ENCODE results near the gene GYG2.
A peak's percentile ranks its signal among the peaks of the same experiment; 100 is the strongest.

Gene GYG2

DNA sequence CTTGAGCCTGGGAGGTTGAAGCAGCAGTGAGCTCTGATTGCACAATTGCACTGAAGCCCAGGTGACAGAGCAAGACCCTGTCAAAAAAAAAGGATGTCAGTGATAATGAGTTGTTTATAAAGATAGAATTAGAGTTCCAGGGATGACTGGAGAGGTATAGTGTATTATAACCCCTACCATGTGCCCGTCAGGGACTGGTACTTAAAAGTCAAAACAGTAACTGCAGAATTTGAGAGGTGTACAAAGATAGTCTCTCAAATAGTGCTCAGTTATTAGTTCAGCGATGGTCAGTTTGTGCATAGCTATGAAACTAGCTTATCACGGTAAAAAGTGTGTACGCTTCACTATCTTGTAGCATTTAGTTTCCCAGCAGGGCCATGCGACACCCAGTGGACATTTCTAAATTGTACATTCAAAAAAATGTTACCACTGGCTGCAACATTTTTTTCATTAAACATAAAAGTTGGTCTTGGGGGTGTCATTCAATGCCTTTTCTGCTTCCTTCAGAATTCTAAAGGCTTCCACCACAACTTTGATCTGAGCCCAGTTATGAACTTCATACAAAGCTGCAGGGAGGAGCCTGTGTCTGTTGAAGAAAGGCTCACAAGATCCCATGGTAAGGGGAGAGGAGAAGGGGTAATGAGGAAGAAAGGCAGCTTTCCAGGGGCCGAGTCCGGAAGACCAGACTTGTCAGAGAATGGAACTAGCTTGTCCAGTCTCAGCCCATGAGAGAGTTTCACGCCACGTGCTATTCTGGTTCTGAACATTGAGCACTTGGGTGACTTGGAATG, 9.2 kb upstream of the GYG2 start:
- 0 out of 3 replicates have a peak, but pooled peaks have one; percentile 25 for ATAC-seq (ENCODE audit: low read depth)
- H3K27me3 ChIP-seq (ENCODE audit: insufficient read depth, poor library complexity, severe bottlenecking) = no peaks in the 10 kb centered on the region
- no peak overlapping the region for H3K27ac ChIP-seq (ENCODE audit: poor library complexity, severe bottlenecking)
- no peaks in the 10 kb centered on the region for H3K9me3 ChIP-seq (ENCODE audit: severe bottlenecking)
- no peak overlapping the region for H3K4me3 ChIP-seq (ENCODE audit: severe bottlenecking)
- DNase-seq (ENCODE audit: low spot score) = no peak
- no peaks in the 10 kb centered on the region for H3K36me3 ChIP-seq (ENCODE audit: low read depth)
- TF ChIP-seq, protein P1, sequence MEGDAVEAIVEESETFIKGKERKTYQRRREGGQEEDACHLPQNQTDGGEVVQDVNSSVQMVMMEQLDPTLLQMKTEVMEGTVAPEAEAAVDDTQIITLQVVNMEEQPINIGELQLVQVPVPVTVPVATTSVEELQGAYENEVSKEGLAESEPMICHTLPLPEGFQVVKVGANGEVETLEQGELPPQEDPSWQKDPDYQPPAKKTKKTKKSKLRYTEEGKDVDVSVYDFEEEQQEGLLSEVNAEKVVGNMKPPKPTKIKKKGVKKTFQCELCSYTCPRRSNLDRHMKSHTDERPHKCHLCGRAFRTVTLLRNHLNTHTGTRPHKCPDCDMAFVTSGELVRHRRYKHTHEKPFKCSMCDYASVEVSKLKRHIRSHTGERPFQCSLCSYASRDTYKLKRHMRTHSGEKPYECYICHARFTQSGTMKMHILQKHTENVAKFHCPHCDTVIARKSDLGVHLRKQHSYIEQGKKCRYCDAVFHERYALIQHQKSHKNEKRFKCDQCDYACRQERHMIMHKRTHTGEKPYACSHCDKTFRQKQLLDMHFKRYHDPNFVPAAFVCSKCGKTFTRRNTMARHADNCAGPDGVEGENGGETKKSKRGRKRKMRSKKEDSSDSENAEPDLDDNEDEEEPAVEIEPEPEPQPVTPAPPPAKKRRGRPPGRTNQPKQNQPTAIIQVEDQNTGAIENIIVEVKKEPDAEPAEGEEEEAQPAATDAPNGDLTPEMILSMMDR (IDR thresholded peaks at IDR 0.05; ENCODE audit: poor library complexity, severe bottlenecking) = peak; percentile 62
- no peaks in the 10 kb centered on the region for H3K4me1 ChIP-seq (ENCODE audit: insufficient read depth, poor library complexity, severe bottlenecking)

DNA sequence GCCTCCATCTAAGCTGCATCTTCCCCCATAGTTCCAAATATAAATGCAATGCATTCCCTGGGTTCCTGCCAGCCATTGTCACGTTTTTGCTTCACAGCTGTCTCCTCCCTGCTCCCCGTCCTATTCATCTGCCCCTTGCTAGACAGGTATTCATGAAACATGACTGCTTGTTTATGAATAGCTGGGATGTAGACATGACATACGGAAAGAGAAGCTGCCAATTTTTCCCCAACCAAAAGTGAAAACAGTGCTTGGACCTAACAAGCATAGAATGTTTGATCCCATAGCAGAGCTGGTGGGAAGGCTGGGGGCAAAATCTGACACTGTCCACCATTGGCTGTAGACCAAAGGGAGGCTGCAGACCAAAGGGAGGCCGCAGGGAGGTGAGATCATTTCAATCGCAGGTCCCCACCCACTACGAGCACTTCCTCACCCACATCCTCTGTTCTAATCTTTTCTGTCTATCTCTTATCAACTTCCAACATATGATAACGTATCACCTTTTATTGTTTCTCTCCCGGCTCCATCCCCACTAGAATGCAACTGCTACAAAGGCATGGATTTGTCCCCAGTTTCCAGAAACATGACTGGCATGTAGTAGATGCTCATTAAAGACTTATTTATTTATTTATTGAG, 8.5 kb upstream of the GYG2 start:
- DNase-seq (ENCODE audit: low spot score) (no peak), ATAC-seq (ENCODE audit: low read depth) (no peak)
- no peaks in the 10 kb centered on the region for H3K27me3 ChIP-seq (ENCODE audit: insufficient read depth, poor library complexity, severe bottlenecking)
- no peak overlapping the region for H3K27ac ChIP-seq (ENCODE audit: poor library complexity, severe bottlenecking)
- TF ChIP-seq, protein P1 (IDR thresholded peaks at IDR 0.05; ENCODE audit: poor library complexity, severe bottlenecking) = no peak
- H3K4me1 ChIP-seq (ENCODE audit: insufficient read depth, poor library complexity, severe bottlenecking) = no peaks in the 10 kb centered on the region
- no peak overlapping the region for H3K4me3 ChIP-seq (ENCODE audit: severe bottlenecking)
- H3K9me3 ChIP-seq (ENCODE audit: severe bottlenecking) = no peaks in the 10 kb centered on the region
- no peaks in the 10 kb centered on the region for H3K36me3 ChIP-seq (ENCODE audit: low read depth)

DNA sequence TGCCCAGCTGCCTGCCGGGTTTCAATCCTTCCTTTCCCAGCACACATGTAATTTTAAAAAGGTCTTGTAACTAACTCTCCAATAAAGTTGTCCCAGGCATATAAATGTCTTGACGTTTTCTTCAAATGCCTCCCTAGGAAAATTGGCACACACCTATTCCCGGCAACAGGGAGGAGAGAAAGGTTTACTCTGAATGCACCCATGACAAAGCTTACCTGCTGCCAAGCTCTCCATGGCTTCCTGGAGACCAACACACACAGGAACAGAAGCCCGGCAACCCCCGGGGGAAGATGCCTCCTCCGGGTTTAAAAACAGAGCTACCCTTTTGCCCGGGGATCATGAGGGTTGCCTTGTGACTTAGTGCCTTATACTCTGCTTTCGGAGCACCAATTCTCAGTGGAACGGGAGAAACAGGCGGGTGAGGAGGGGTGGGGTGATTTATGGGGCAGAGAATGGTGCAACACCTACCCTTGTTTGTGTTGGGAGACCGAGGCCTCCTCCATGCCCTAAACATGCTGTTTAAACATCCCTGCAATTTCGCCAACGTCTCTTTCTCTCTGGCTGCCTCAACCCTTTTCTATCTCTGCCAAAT, 4.8 kb upstream of the GYG2 start:
- H3K27ac ChIP-seq (ENCODE audit: poor library complexity, severe bottlenecking) = no peak overlapping the region
- no peaks in the 10 kb centered on the region for H3K4me1 ChIP-seq (ENCODE audit: insufficient read depth, poor library complexity, severe bottlenecking)
- TF ChIP-seq, protein P1 (IDR thresholded peaks at IDR 0.05; ENCODE audit: poor library complexity, severe bottlenecking) = no peak
- no peaks in the 10 kb centered on the region for H3K36me3 ChIP-seq (ENCODE audit: low read depth)
- no peak for ATAC-seq (ENCODE audit: low read depth)
- H3K4me3 ChIP-seq (ENCODE audit: severe bottlenecking) = no peak overlapping the region
- no peaks in the 10 kb centered on the region for H3K27me3 ChIP-seq (ENCODE audit: insufficient read depth, poor library complexity, severe bottlenecking)
- DNase-seq (ENCODE audit: low spot score) = no peak
- no peaks in the 10 kb centered on the region for H3K9me3 ChIP-seq (ENCODE audit: severe bottlenecking)

DNA sequence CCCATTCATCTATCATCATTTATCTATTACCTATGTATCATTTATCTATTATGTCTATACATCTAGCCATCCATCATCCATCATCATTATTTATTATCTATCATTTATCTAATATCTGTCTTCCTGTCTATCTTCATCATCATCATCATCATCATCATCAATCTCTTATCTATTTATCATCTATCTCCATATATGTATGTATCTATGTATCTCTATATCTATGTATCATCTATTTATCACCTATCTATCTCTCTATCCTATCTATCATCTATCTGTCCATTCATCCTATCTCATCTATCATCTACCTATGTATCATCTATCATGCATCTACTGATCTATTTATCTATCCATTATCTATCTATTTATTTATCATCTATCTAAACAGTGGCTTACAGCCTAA, 3.8 kb upstream of the GYG2 start:
- ATAC-seq (ENCODE audit: low read depth) (no peak), DNase-seq (ENCODE audit: low spot score) (no peak)
- no peaks in the 10 kb centered on the region for H3K27me3 ChIP-seq (ENCODE audit: insufficient read depth, poor library complexity, severe bottlenecking)
- no peaks in the 10 kb centered on the region for H3K9me3 ChIP-seq (ENCODE audit: severe bottlenecking)
- no peaks in the 10 kb centered on the region for H3K36me3 ChIP-seq (ENCODE audit: low read depth)
- no peak overlapping the region for H3K27ac ChIP-seq (ENCODE audit: poor library complexity, severe bottlenecking)
- no peaks in the 10 kb centered on the region for H3K4me1 ChIP-seq (ENCODE audit: insufficient read depth, poor library complexity, severe bottlenecking)
- TF ChIP-seq, protein P1 (IDR thresholded peaks at IDR 0.05; ENCODE audit: poor library complexity, severe bottlenecking) = no peak
- H3K4me3 ChIP-seq (ENCODE audit: severe bottlenecking) = no peak overlapping the region
